Duodenal mucosa (tissue), 2 donors: ENCODE data around the gene DZIP1.
A peak's percentile ranks its signal among the peaks of the same experiment; 100 is the strongest.

Source experiments
- H3K27ac ChIP-seq: one replicate; pipeline ENCODE4 v1.7.0; 2013; ENCODE audit warnings: low read depth, low read length
- H3K27me3 ChIP-seq, 2 donors: one replicate each; pipeline ENCODE4 v1.7.0; 2013; ENCODE audit warnings: low read length in 2 of 2, control low read depth in 1 of 2; ENCODE audit not compliant: insufficient read depth in 2 of 2, control insufficient read depth in 1 of 2
- H3K36me3 ChIP-seq, 2 donors: one replicate each; pipeline ENCODE4 v1.7.0; 2013; ENCODE audit warnings: low read length in 2 of 2, control low read depth in 1 of 2; ENCODE audit not compliant: insufficient read depth in 2 of 2, control insufficient read depth in 1 of 2
- H3K4me1 ChIP-seq, 2 donors: one replicate each; pipeline ENCODE4 v1.7.0; 2013; ENCODE audit warnings: low read length in 2 of 2, control low read depth in 1 of 2; ENCODE audit not compliant: insufficient read depth in 2 of 2, control insufficient read depth in 1 of 2
- H3K4me3 ChIP-seq, 2 donors: one replicate each; pipeline ENCODE4 v1.7.0; 2013; ENCODE audit warnings: low read length in 2 of 2, low read depth in 1 of 2
- H3K9ac ChIP-seq, 2 donors: one replicate each; pipeline ENCODE4 v1.7.0; 2013; ENCODE audit warnings: low read length in 2 of 2, low read depth in 1 of 2
- H3K9me3 ChIP-seq, 2 donors: one replicate each; pipeline ENCODE4 v1.7.0; 2013; ENCODE audit warnings: low read length in 2 of 2, control low read depth in 1 of 2; ENCODE audit not compliant: control insufficient read depth in 1 of 2

DZIP1 gene

DNA sequence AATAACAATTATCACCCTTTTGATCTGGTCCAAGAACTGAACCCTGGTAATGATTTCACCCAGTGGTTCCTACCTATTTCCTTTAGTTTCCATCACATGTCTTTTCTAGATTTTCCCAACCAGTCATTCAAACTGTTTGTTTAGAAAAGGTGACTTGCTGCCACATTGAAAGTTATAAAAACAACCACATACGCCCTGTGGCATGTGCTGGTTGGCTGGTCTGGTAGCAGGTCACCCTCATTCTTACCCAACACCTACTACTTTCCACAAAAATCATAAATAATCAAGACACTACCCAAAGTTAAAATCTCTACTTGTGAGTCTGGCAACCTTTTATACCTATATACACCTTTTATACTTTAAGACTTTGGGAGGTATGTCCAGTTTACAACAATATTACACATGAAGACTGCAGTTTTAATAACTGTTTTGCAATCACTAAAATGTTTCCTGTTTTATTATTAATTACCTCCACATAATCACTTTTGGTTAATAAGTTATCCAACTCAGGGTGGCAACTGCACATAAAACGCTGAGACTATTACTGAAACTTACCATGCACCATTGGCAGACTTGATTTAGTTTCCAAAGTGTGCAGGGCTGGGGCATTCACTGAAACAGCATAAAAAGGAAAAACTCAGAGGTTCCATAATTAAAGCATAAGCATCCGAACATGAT, 38.9 kb downstream of the DZIP1 start:
- Histone ChIP-seq H3K36me3 (no peaks in the 10 kb centered on the region), H3K9ac (no peak overlapping the region), H3K4me1 (peaks cover 18 to 29% of the 10 kb centered on the region in 2 donors), H3K27me3 (no peaks in the 10 kb centered on the region), H3K9me3 (no peaks in the 10 kb centered on the region), H3K27ac (no peak overlapping the region), H3K4me3 (no peak overlapping the region)

- H3K9me3 ChIP-seq, result no peaks in the 10 kb centered on the region
- no peak overlapping the region for H3K27ac ChIP-seq
- H3K27me3 ChIP-seq, result no peaks in the 10 kb centered on the region
- H3K4me1 ChIP-seq, result peaks cover 18 to 29% of the 10 kb centered on the region in 2 donors
- H3K9ac ChIP-seq, result no peak overlapping the region
- H3K36me3 ChIP-seq, result no peaks in the 10 kb centered on the region
- H3K4me3 ChIP-seq, result no peak overlapping the region
Measured at GRCh38 chr13:95604556-95604915, 40.0 kb downstream of the DZIP1 start.

DNA sequence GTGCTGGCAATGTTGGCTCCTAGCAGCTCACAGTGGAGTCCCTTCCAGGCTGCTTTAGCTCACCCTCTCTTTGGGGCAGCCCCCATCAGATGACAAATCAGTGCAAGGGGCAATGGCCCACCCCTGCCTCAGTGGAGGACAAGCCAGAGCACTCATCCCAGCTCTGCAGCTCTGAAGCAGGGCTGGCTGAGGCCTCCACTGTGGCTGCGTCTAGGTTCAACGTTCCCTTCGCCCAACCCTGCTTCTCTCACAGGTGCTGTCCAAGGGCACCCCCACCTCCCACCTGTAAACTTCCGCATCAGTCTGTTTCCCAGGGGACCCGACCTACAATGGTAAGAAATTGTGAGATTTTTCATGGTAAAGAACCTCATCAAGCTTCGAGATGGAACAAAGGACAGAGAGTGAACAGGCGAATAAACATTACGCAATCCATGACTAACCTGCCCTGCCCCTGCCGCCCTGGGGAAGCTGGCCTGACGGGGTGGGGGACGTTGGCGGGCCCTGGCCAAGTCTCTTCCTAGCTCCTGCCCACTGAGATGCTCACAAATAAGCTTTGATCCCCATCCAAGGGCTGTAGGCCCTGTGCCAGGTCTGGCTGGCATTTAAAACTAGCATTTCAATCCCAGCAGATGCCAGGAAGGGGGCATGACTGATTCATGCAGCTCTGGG, 40.5 kb downstream of the DZIP1 start:
- H3K4me3 ChIP-seq, result no peak overlapping the region
- no peaks in the 10 kb centered on the region for H3K9me3 ChIP-seq
- H3K27ac ChIP-seq, result peak overlapping the region; percentile 18
- no peaks in the 10 kb centered on the region for H3K27me3 ChIP-seq
- H3K36me3 ChIP-seq, result no peaks in the 10 kb centered on the region
- no peak overlapping the region for H3K9ac ChIP-seq
- H3K4me1 ChIP-seq, result peaks cover 18 to 29% of the 10 kb centered on the region in 2 donors

DNA sequence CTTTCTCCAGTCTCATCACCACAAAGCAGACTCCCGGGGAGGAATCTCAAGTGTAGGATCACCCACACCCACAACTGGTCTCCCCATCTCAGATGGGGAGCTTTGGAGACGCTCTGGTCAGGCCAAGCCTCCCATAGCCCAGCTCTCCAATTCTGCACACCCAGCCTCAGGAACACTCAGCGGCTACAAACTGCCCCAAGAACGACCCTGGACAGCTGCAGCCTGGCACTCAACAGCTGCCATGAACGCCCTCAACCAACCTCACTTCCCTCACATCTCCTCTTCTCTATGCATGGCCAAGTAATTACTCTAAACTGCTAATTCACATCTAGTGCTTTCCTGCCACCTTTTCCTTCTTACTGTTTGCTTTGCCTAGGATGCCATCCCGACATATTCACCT, 42.6 kb downstream of the DZIP1 start:
- no peak overlapping the region for H3K9ac ChIP-seq
- no peak overlapping the region for H3K27ac ChIP-seq
- H3K4me1 ChIP-seq, result peaks cover 12 to 29% of the 10 kb centered on the region in 2 donors
- no peak overlapping the region for H3K4me3 ChIP-seq
- H3K9me3 ChIP-seq, result no peaks in the 10 kb centered on the region
- no peaks in the 10 kb centered on the region for H3K27me3 ChIP-seq
- H3K36me3 ChIP-seq, result no peaks in the 10 kb centered on the region

DNA sequence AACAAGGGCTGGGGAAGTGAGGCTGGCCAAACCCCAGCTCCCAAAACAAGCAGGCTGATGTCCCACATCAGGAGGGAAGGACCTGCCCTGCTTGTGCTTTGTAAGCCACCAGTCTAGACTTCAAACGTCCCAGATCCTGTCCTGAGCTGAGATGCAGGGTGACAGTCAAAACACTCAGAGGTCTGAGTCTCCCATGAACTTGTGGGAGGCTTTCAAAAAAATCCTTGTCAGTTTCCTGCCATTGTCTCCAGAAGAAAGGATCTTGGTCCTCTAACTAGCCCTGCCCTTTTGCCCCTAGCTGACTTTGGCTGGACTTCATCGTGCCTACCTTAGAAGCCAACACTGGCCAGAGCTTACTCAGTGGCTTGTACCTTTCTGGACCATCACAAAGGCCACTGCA, 43.3 kb downstream of the DZIP1 start:
- no peak overlapping the region for H3K9ac ChIP-seq
- H3K4me1 ChIP-seq, result peaks cover 12 to 24% of the 10 kb centered on the region in 2 donors
- no peak overlapping the region for H3K27ac ChIP-seq
- no peaks in the 10 kb centered on the region for H3K9me3 ChIP-seq
- no peaks in the 10 kb centered on the region for H3K36me3 ChIP-seq
- no peaks in the 10 kb centered on the region for H3K27me3 ChIP-seq
- no peak overlapping the region for H3K4me3 ChIP-seq

DNA sequence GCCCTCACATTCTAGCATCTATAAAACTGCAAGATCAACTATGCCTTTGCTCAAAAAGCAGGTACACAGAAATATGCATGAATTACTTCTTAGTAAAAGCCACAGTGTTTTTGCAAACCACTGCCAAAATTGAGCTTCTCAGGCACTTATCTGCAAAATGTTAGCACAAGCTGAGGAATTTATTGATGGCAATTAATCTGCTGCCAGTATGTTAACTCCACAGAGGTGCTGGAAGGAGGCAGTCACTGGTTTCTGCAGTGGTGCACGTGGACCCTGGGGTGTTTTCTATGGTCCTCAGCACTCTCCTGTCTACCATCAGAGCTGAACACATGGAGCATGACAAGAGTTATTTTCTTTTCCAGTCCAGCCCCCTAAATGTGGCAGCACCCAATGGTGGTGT, 47.8 kb downstream of the DZIP1 start:
- no peaks in the 10 kb centered on the region for H3K9me3 ChIP-seq
- no peaks in the 10 kb centered on the region for H3K27me3 ChIP-seq
- H3K4me1 ChIP-seq, result no peaks in the 10 kb centered on the region

DNA sequence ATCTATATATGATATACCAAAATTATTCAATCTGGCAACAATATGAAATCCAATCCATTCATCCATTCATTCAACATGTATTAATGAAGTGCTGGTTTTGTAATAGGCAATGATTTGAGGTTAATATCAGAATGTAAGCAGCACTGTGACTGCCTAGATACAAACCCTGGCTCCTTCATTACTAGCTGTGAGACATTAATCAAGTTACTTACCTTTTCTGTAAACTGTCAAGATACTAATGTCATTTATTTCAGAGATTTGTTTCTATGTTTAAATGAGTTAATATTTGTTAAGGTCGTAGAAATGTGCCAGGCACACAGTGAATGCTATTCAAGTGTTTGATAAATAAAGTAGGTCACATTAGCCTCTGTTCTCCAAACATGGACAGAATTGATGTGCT, 51.0 kb downstream of the DZIP1 start:
- no peaks in the 10 kb centered on the region for H3K36me3 ChIP-seq
- H3K9me3 ChIP-seq, result no peaks in the 10 kb centered on the region
- no peaks in the 10 kb centered on the region for H3K27me3 ChIP-seq
- no peaks in the 10 kb centered on the region for H3K4me1 ChIP-seq
- H3K4me3 ChIP-seq, result no peak overlapping the region
- H3K9ac ChIP-seq, result no peak overlapping the region
- no peak overlapping the region for H3K27ac ChIP-seq

More for the DNA sequence above, 47.8 kb downstream of the DZIP1 start:
- no peak overlapping the region for H3K27ac ChIP-seq
- no peaks in the 10 kb centered on the region for H3K36me3 ChIP-seq
- H3K9ac ChIP-seq, result no peak overlapping the region
- H3K4me3 ChIP-seq, result no peak overlapping the region

DNA sequence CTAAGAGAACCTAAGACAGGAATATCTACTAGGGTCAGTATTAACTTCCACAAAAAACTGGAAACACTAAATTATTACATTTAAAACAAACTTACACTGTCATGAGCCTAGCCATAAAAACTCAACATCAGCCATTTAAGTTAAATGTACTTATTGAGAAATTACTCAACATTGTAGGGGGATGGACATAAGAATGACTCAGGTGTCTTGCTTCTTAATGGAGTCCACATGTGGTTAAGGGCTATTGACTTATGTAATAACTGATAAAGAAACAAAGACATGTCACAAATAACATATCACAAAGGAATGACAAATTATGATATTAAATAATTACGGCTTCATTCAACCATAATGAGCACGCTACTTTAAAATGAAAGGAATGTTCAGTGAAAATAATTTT, 55.8 kb downstream of the DZIP1 start:
- Histone ChIP-seq H3K27me3 (peaks cover 0 to 4% of the 10 kb centered on the region in 2 donors), H3K27ac (no peak overlapping the region), H3K4me3 (no peak overlapping the region), H3K36me3 (peaks cover 0 to 4% of the 10 kb centered on the region in 2 donors), H3K4me1 (no peaks in the 10 kb centered on the region), H3K9ac (no peak overlapping the region), H3K9me3 (no peaks in the 10 kb centered on the region)

GRCh38 chr13:95588134-95588533, 56.4 kb downstream of the DZIP1 start:
- no peak overlapping the region for H3K4me3 ChIP-seq
- peaks cover 0 to 4% of the 10 kb centered on the region in 2 donors for H3K36me3 ChIP-seq
- no peak overlapping the region for H3K27ac ChIP-seq
- H3K27me3 ChIP-seq, result peaks cover 0 to 4% of the 10 kb centered on the region in 2 donors
- H3K9me3 ChIP-seq, result no peaks in the 10 kb centered on the region
- H3K4me1 ChIP-seq, result no peaks in the 10 kb centered on the region
- H3K9ac ChIP-seq, result no peak overlapping the region

DNA sequence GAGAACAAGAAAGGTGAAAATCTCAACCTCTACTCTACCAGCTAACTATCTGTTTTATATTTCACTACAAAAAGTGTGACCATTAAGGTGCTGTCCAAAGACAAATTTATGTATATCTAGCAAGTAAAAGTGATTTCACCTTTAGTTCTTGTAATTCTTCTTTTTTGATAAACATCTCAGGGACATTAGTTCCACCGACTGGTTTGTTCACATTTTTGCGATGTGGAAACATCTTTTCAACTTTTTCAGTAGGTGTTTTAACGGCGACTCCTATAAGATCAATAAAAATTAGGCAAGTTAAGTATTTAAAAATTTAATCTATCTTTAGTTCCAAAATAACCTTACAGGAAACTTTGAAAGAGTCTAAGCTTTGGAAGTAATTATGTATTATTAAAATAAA, 58.6 kb downstream of the DZIP1 start:
- H3K27me3 ChIP-seq, result peaks cover 0 to 4% of the 10 kb centered on the region in 2 donors
- no peak overlapping the region for H3K9ac ChIP-seq
- H3K4me3 ChIP-seq, result no peak overlapping the region
- H3K9me3 ChIP-seq, result no peaks in the 10 kb centered on the region
- H3K4me1 ChIP-seq, result no peaks in the 10 kb centered on the region
- peaks cover 0 to 4% of the 10 kb centered on the region in 2 donors for H3K36me3 ChIP-seq
- H3K27ac ChIP-seq, result no peak overlapping the region
